OCI-LY7 (cell line): Measurements from ENCODE around the gene SNX13.

Experiments used
- CTCF ChIP-seq: fragments of 200-600 bp; sonication (generic); conservative IDR thresholded peaks from 2 replicates; pipeline ENCODE4 v1.5.1; 2014; ENCODE audit warnings: mild to moderate bottlenecking, antibody characterized with exemption, low read length, moderate library complexity, mixed read lengths
- EZH2phosphoT487 ChIP-seq: fragments of 200-600 bp; sonication (generic); IDR thresholded peaks from 2 replicates; pipeline ENCODE4 v1.6.1; 2018; ENCODE audit warnings: low read depth, borderline replicate concordance, mild to moderate bottlenecking, mixed run types, antibody characterized with exemption, low read length, moderate library complexity, mixed read lengths

- TF ChIP-seq CTCF (no peak), EZH2phosphoT487 (no peak)
Observed at GRCh38 chr7:17758008-17758407, 182.3 kb downstream of the SNX13 start.
